Prostate gland (tissue), 2 donors: ENCODE measurements around the gene OPHN1.

Experiments
- CTCF ChIP-seq, 4 experiments: fragments of 200-600 bp in 2 of 4; fragments of 450-650 bp in 2 of 4; sonication (generic) in 2 of 4; IDR thresholded peaks; 1 replicate in 3 of 4; 2 replicates in 1 of 4; pipeline ENCODE4 v1.5.1; 2016 to 2019; ENCODE audit warnings: antibody characterized with exemption in 4 of 4, mild to moderate bottlenecking in 2 of 4, moderate library complexity in 2 of 4
- POLR2A ChIP-seq: fragments of 450-650 bp; IDR thresholded peaks from one replicate; pipeline ENCODE4 v1.6.1; 2016; ENCODE audit warnings: antibody characterized with exemption, mild to moderate bottlenecking
- POLR2AphosphoS5 ChIP-seq: sonication (generic); formaldehyde crosslinking; IDR thresholded peaks from one replicate; pipeline ENCODE4 v1.6.1; 2017; ENCODE audit warnings: antibody characterized with exemption

- TF ChIP-seq CTCF (IDR thresholded peaks at IDR 0.05) = peak in 3 of 4 experiments; percentile 14 to 38 (median 38)
- TF ChIP-seq POLR2A = no peak
- no peak for TF ChIP-seq POLR2AphosphoS5
Observed at GRCh38 chrX:68183612-68184214, 249.6 kb downstream of the OPHN1 start.
